Activated naive CD4-positive, alpha-beta T cell treated with Interleukin-2 at 50 U/mL for 16 hours (primary cell): Measurements from ENCODE around the gene PLCE1.
"Not testable (repeated sequence)": the region's sequence is repeated elsewhere in the genome, so short reads cannot be mapped to it uniquely, and the experiment has no call there.

Experiments used
- DNase-seq: peaks from one replicate; pipeline ENCODE4 v3.0.0-alpha.2; 2020

PLCE1 gene

DNA sequence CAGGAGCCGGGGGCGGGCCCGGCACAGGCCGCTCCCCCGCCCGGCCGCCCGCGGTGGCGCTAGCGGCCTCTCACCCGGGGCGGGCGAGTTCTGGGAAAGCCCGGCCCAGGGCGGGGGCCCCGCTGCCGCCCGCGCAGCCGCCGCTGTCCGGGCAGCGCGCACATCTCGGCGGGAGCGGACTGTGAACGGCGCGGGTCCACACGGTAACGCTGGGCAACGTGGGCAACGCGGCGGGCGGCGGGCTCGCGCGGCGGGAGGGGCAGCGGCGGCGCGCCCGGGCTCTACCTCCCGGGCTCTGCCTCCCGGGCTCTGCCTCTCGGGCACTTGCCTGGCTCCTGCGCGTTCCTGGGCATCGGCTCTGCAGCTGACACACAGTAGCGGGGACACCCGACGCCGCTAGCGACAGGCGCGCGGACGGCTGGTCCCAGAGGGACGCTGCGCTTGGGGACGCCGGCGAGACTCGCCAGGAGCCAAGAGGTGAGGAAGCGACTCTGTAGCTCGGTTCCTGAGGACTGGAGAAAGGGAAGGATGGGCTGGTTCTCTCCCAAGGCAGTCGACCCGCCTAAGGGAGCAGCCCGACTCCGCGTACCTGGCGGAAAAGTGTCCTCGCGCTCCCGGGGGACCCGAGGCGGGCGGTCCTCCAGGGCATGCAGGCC is at the start of gene PLCE1:
Gene PLCE1, plus strand, starts transcription at position 150 of the 656 bp plus-strand sequence. CDS start 37,116 bp downstream, outside the sequence.
- no peak for DNase-seq

GRCh38 chr10:93945819-93946218 is 47.9 kb upstream of the PLCE1 start:
- DNase-seq, result no peak

DNA sequence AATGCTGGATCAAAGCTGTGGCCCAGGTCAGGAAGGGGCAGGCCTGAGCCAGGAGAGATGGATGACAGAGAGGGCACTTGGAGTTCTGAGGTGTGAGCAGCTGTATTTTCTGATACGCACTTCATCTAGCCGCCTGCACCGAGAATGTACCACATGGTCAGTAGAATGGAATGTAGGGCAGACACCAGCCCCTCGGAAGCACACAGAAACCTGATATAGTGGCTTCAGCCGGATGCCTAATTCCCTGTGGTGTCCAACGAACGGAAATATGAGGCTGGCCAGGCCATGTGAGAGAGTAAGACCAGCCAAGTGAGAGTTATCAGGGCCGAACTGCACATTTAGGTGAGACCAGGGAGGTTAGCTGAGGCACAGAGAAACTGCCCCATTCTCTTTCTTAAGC is 46.7 kb upstream of the PLCE1 start:
- DNase-seq, result no peak

DNA sequence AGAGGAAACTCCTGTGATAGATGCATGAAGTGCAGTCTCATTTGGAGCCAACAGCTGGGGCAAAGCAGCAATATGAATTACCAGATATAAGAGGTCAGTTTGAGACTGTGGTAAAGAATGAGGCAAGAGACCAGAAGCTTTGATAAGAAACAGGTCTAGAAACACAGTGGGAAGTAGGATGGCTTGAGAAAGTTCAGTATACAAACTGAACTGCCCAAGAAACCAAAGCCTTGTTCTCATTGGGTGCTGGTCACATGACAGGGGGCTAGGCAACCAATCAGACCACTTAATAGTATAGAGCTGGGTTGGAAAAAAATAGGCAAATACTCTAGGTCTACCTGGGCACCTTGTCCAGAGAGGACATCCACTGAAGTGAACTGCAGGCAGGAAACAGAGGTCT is 46.2 kb upstream of the PLCE1 start:
- DNase-seq, result no peak

DNA sequence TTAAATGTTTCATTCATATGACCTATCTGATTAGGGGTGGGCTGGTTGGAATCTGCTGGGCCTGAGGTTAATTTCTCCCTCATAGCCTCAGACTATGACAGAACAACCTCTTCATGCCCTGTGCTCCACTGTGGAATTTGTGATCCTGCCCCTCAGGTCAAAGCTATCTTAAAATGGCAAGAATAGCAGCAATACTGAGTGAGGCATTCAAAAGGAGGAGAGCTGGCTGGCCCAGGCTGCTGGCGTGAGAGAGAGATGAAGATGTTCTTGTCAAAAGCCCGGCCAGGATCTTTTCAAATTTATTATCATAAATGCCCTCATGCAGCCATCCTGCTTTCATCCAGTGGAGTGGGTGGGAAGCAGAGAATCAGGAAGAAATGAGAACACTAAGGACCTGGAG is 41.8 kb upstream of the PLCE1 start:
- DNase-seq, result no peak

DNA sequence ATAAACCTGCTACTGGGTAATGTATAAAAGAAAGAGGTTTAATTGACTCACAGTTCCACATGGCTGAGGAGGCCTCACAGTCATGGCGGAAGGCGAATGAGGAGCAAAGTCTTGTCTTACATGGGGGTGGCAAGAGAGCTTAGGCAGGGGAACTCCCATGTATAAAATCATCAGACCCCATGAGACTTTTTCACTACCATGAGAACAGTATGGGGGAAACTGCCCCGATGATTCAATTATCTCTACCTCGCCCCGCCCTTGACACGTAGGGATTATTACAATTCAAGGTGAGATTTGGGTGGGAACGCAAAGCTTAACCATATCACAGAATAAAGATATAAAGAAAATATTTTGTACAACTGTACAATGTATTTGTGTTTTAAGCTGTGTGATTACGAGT is 39.4 kb upstream of the PLCE1 start:
- no peak for DNase-seq

GRCh38 chr10:93954726-93955363 is 38.9 kb upstream of the PLCE1 start:
- no peak for DNase-seq

- no peak for DNase-seq
Observed at GRCh38 chr10:93958834-93959233, 34.9 kb upstream of the PLCE1 start.

GRCh38 chr10:93960988-93961387 is 32.7 kb upstream of the PLCE1 start:
- not testable (repeated sequence) for DNase-seq

DNA sequence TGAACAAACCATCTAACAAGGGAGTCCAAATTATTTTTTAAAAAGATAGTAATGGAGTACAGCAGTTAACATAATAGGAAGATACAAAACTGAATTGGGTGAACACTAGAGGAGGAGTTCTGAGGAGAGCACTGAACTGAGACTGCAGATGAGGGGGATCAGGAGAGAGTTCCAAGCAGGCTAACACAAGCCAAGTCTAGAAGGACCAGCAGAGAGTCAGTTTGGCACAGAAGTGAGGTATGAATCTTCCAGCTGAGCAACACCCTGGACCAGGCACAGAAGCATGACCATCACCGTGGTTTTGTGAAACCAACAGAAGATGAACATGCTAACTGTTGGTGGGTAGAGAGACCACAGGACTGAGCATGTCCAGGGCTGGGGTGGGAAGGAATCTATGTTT is 30.8 kb upstream of the PLCE1 start:
- no peak for DNase-seq

GRCh38 chr10:93963434-93963833 is 30.3 kb upstream of the PLCE1 start:
- no peak for DNase-seq

- no peak for DNase-seq
Observed at GRCh38 chr10:93965911-93966310, 27.8 kb upstream of the PLCE1 start.

GRCh38 chr10:93967756-93968155 is 26.0 kb upstream of the PLCE1 start:
- DNase-seq, result no peak

GRCh38 chr10:93968540-93968945 is 25.2 kb upstream of the PLCE1 start:
- DNase-seq, result no peak

DNA sequence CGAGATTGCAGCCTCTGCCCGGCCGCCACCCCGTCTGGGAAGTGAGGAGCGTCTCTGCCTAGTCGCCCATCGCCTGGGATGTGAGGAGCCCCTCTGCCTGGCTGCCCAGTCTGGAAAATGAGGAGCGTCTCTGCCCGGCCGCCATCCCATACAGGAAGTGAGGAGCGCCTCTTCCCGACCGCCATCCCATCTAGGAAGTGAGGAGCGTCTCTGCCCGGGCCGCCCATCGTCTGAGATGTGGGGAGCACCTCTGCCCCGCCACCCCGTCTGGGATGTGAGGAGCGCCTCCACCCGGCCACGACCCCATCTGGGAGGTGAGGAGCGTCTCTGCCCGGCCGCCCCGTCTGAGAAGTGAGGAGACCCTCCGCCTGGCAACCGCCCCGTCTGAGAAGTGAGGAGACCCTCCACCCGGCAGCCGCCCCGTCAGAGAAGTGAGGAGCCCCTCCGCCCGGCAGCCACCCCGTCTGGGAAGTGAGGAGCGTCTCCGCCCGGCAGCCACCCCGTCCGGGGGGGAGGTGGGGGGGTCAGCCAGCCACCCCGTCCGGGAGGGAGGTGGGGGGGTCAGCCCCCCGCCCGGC is 23.2 kb upstream of the PLCE1 start:
- not testable (repeated sequence) for DNase-seq

DNA sequence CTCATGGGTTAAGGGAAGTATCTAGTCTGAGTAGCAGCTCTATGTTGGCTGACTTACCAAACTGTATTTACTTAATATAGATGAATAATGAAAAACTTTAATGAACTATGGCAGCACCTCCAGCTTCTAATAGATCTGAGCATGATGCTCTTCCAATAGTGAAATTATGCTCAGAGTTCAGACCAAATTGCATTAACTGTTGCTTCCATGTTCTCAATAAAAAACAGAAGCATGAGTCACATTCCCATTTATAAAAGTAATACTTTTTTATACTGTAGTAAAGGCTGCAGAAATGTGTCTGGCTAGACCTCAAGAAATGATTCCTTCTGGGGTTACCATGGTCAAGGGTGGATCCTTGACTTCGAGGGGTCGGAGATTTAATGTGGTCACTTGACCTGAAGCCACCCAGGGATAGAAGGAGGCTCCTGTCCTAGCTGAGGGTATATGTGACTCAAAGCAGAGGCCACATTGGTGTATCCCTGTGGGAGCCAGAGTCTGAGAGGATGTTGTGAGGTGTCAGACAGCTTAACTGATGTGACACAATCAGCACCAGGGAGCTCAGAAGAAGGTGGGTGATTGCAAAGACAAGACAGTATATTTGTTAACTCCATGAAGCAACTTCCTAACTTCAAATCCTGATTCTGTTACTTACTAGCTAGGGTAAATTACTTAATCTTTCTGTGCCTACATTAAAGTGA is 19.8 kb upstream of the PLCE1 start:
- no peak for DNase-seq

GRCh38 chr10:93977442-93977841 is 16.3 kb upstream of the PLCE1 start:
- no peak for DNase-seq

GRCh38 chr10:93980486-93980885 is 13.2 kb upstream of the PLCE1 start:
- DNase-seq, result no peak

DNA sequence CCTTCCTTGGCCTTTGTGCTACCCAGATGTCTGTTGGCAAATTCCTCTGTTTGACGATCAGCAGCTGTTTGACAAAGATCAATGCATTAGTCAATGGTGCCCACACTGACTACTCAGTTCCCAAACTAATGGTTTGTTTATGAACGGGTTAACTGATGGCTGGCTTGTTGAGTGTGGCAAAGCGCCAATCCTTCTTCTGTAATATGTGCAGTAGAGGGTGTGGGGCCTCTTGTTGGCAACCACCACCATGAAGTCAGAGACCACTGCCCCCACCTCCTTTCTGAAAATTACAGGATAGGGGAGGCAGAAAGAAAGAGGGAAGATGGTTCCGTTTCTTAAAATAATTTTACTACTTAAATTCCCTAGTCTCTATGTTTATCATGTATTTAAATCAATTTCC is 2.6 kb upstream of the PLCE1 start:
- DNase-seq, result no peak

DNA sequence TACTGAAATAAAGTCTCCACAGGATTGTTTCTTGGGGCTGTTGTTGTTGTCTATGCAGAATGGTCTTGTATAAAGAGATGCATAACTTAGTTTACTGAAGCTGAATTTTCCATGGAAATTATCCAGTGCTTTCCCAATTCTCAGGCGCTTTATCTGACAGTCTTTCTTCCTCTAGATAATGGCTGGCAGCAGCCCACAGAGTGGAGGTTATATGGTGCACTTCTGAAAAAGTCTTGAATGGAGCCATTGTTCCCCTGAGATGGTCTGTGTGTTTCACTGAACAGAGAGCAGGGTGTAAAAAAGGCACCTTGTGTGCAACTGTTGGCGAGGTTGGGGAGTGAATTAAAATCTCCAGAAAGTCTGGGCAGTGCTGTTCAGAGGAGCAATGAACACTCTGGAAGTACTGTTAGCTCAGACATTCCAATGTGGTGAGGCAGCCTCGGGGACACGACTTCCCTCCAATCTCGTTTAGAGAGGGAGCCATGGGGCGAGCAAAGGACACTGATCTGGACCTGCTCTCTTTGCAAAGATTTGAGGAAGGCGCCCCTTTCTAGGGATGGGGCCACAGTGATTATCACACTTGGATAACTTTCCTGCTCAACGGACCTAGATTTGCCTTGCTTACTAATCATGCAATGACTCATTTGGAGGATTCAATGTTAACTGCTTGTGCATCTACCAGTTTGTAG is 2.0 kb upstream of the PLCE1 start:
- no peak for DNase-seq

- no peak for DNase-seq
Observed at GRCh38 chr10:93992400-93993030, 1.2 kb upstream of the PLCE1 start.

DNA sequence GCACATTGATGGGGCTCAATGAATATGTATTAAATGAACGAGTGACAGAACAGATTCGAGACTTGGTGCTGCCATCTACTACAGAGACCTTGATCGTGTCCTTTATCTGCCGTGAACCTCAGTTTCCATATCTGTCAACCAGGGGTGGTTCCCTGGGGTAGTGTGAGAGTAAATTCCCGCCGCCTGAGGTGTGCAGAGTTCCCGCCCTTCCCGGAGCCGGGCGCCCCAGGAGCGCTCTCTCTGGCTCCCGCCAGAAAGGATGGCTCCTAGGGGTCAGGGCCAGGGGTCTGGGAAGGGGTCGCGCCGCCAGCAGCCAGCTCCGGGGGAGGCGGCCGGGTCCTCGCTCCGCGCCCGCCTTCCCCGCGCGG is 333 bp upstream of the PLCE1 start:
- DNase-seq, result no peak

GRCh38 chr10:93994438-93994801 is 689 bp downstream of the PLCE1 start:
- no peak for DNase-seq
